HCT116 (cell line): ENCODE data around the gene SLC25A42. TPM values are rescaled to one million over a fixed set of nuclear protein-coding genes. Genes with fewer than 3 reads are reported as not detected.

Experiments used
- ATAC-seq: fragments of 200-7000 bp; cut with Tn5 transposase; 2 replicates; pipeline ENCODE4 v1.9.1; 2020; ENCODE audit warnings: mild to moderate bottlenecking, moderate library complexity
- BruUV-seq: library from RNA; stranded (reverse); fragments of 400-500 nt; replicated peaks from 2 replicates; lab custom pipeline; 2021; lab: Mats Ljungman, UMichigan
- CTCF ChIA-PET: fragments of 300-600 bp; sonication (Branson Sonifier 250); formaldehyde crosslinking; loops from one replicate; lab custom pipeline; 2021; ENCODE audit warnings: antibody characterized with exemption; lab: Charles Lee
- POLR2A ChIA-PET: fragments of 300-600, 350-600 bp; sonication (Branson Sonifier 250); formaldehyde crosslinking; loops from one replicate; lab custom pipeline; 2021; ENCODE audit warnings: antibody characterized with exemption; lab: Charles Lee
- RAD21 ChIA-PET, 2 experiments: fragments of 300-600 bp; sonication (Branson Sonifier 250); formaldehyde crosslinking; loops; one replicate each; lab custom pipeline; 2023; ENCODE audit warnings: low total read pairs in 2 of 2; ENCODE audit not compliant: uncharacterized antibody in 2 of 2, unreplicated experiment in 2 of 2, low non-redundant PET in 1 of 2; lab: Charles Lee
- DNase-seq: peaks from one replicate; pipeline ENCODE4 v3.0.0-alpha.2; 2010; ENCODE audit warnings: low read depth, low spot score
- H2AFZ ChIP-seq: fragments of 200-600 bp; shearing (Covaris generic), sonication (generic); 2 replicates; pipeline ENCODE4 v1.6.1; 2017; ENCODE audit warnings: low read depth, mixed run types, mixed read lengths, antibody characterized with exemption, low read length; ENCODE audit not compliant: poor library complexity, severe bottlenecking
- H3K27ac ChIP-seq: 2 replicates; pipeline ENCODE4 v1.5.1; 2012; ENCODE audit warnings: low read depth, low read length
- H3K27me3 ChIP-seq: fragments of 200-600 bp; sonication (generic); 2 replicates; pipeline ENCODE4 v1.6.1; 2016; ENCODE audit warnings: mixed run types, low read length, mixed read lengths; ENCODE audit not compliant: insufficient read depth
- H3K36me3 ChIP-seq, 2 experiments: fragments of 200-500 bp in 1 of 2; fragments of 200-600 bp in 1 of 2; sonication (Bioruptor generic) in 1 of 2; sonication (generic) in 1 of 2; 2 replicates each; pipeline versions ENCODE4 v1.5.1 to v1.6.1; 2014 to 2016; ENCODE audit warnings: low read length in 2 of 2, inconsistent platforms in 1 of 2, mixed read lengths in 1 of 2, mixed run types in 1 of 2; ENCODE audit not compliant: insufficient read depth in 2 of 2, control insufficient read depth in 1 of 2
- H3K4me1 ChIP-seq, 2 experiments: fragments of 200-600 bp in 1 of 2; sonication (generic) in 1 of 2; 2 replicates each; pipeline versions ENCODE4 v1.5.1 to v1.6.1; 2012 to 2017; ENCODE audit warnings: low read length in 2 of 2, inconsistent platforms in 1 of 2, mild to moderate bottlenecking in 1 of 2, mixed read lengths in 1 of 2, mixed run types in 1 of 2, moderate library complexity in 1 of 2; ENCODE audit not compliant: insufficient read depth in 2 of 2, control insufficient read depth in 1 of 2
- H3K4me2 ChIP-seq: fragments of 200-600 bp; sonication (generic); 2 replicates; pipeline ENCODE4 v1.6.1; 2017; ENCODE audit warnings: mixed run types, low read length, mixed read lengths
- H3K4me3 ChIP-seq, 2 experiments: fragments of 200-600 bp in 1 of 2; sonication (generic) in 1 of 2; replicated peaks in 1 of 2; 2 replicates each; pipeline ENCODE4 v1.5.1; 2011 to 2016; ENCODE audit warnings: low read length in 2 of 2, control low read depth in 1 of 2, low read depth in 1 of 2, mild to moderate bottlenecking in 1 of 2, mixed read lengths in 1 of 2, mixed run types in 1 of 2
- H3K79me2 ChIP-seq: fragments of 200-600 bp; sonication (generic); 2 replicates; pipeline ENCODE4 v1.6.1; 2017; ENCODE audit warnings: mild to moderate bottlenecking, mixed run types, low read length, moderate library complexity, mixed read lengths; ENCODE audit not compliant: insufficient read depth
- H3K9ac ChIP-seq: fragments of 200-600 bp; sonication (generic); 2 replicates; pipeline ENCODE4 v1.6.1; 2016; ENCODE audit warnings: low read length, mixed read lengths
- H3K9me2 ChIP-seq: fragments of 200-600 bp; sonication (generic), shearing (Covaris generic); 2 replicates; pipeline ENCODE4 v1.6.1; 2017; ENCODE audit warnings: mixed run types, mild to moderate bottlenecking, moderate library complexity; ENCODE audit not compliant: insufficient read depth
- H3K9me3 ChIP-seq, 2 experiments: fragments of 200-500 bp in 1 of 2; fragments of 200-600 bp in 1 of 2; sonication (Bioruptor generic) in 1 of 2; sonication (generic) in 1 of 2; 2 replicates each; pipeline ENCODE4 v1.6.1; 2014 to 2017; ENCODE audit warnings: low read length in 2 of 2, mixed read lengths in 2 of 2, inconsistent platforms in 1 of 2, low read depth in 1 of 2, mild to moderate bottlenecking in 1 of 2, mixed run types in 1 of 2, moderate library complexity in 1 of 2; ENCODE audit not compliant: control insufficient read depth in 1 of 2, insufficient read depth in 1 of 2
- H4K20me1 ChIP-seq: fragments of 200-600 bp; sonication (generic), shearing (Covaris generic); 2 replicates; pipeline ENCODE4 v1.6.1; 2017; ENCODE audit warnings: mixed run types, mild to moderate bottlenecking, moderate library complexity; ENCODE audit not compliant: insufficient read depth
- CBX3 ChIP-seq: IDR thresholded peaks from 2 replicates; pipeline ENCODE4 v1.6.1; 2012; ENCODE audit warnings: low read depth
- FOSL1 ChIP-seq: IDR thresholded peaks from 2 replicates; pipeline ENCODE4 v1.6.1; 2012; ENCODE audit warnings: low read depth
- RAD21 ChIP-seq: IDR thresholded peaks from 2 replicates; pipeline ENCODE4 v1.6.1; 2012; ENCODE audit warnings: low read depth, mild to moderate bottlenecking
- SIN3A ChIP-seq: IDR thresholded peaks from 2 replicates; pipeline ENCODE4 v1.6.1; 2012; ENCODE audit warnings: low read depth
- TCF7L2 ChIP-seq: IDR thresholded peaks from 2 replicates; pipeline ENCODE4 v1.7.0; 2011; ENCODE audit warnings: borderline replicate concordance, inconsistent platforms; ENCODE audit not compliant: insufficient read depth, insufficient read length; ENCODE audit errors: extremely low read depth
- YY1 ChIP-seq: IDR thresholded peaks from 2 replicates; pipeline ENCODE4 v1.6.1; 2011; ENCODE audit warnings: low read length, low read depth, moderate library complexity, mild to moderate bottlenecking; ENCODE audit not compliant: insufficient replicate concordance; ENCODE audit errors: extremely low read depth
- intact Hi-C: fragments of 100-400 bp; cut with micrococcal nuclease; formaldehyde crosslinking; loops from 2 replicates; pipeline ENCODE4 v1.10.0; 2022
- total RNA-seq: library from RNA; stranded (reverse); gene quantifications from one replicate; pipeline ENCODE4 v1.2.1, GENCODE V29; 2021; ENCODE audit not compliant: unreplicated experiment
- TF ChIP-seq, protein P1 (sequence below), 3 experiments: fragments of 200-600 bp in 1 of 3; sonication (generic) in 1 of 3; IDR thresholded peaks in 2 of 3; conservative IDR thresholded peaks in 1 of 3; 2 replicates each; pipeline ENCODE4 v1.5.1; 2012 to 2017; ENCODE audit warnings: low read depth in 2 of 3, low read length in 2 of 3, antibody characterized with exemption in 1 of 3, borderline replicate concordance in 1 of 3, control low read depth in 1 of 3, mild to moderate bottlenecking in 1 of 3, mixed read lengths in 1 of 3, mixed run types in 1 of 3, moderate library complexity in 1 of 3; ENCODE audit not compliant: insufficient read depth in 1 of 3

Gene SLC25A42
- total RNA-seq, 1 experiment from 2014 or later, result 10.2 TPM

DNA sequence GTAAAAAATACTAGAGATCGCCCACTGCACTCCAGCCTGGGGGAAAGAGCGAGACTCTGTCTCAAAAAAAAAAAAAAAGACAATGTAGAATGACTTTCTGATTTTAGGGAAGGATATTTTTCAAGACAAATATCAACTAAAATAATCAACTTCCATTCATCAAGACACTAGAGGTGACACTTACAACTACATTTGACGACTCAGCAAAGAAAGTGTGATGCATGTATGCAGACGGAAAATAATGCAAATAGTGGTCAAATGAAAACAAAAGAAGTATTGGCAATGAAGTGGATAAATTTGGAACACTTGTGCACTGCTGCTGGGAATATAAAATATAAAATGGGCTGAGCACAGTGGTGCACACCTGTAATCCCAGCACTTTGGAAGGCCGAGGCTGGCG, 62.3 kb downstream of the SLC25A42 start:
- ChIA-PET POLR2A (no interaction called here), RAD21 (no interaction called here), CTCF (no interaction called here)
- intact Hi-C loops, result no loop called here
- no peak for DNase-seq
- Histone ChIP-seq H3K79me2 (no peaks in the 10 kb centered on the region), H3K4me2 (no peak overlapping the region), H3K9me3 (no peaks in the 10 kb centered on the region), H3K9ac (no peak overlapping the region), H3K9me2 (no peaks in the 10 kb centered on the region), H3K36me3 (peaks cover 3 to 18% of the 10 kb centered on the region in 2 experiments), H3K27me3 (no peaks in the 10 kb centered on the region), H4K20me1 (no peaks in the 10 kb centered on the region), H3K27ac (no peak overlapping the region), H3K4me3 (no peak overlapping the region), H2AFZ (no peak overlapping the region), H3K4me1 (no peaks in the 10 kb centered on the region)
- ATAC-seq, result no peak
- BruUV-seq, result no TSS peak
- TF ChIP-seq CBX3, result no peak
- no peak for TF ChIP-seq TCF7L2

DNA sequence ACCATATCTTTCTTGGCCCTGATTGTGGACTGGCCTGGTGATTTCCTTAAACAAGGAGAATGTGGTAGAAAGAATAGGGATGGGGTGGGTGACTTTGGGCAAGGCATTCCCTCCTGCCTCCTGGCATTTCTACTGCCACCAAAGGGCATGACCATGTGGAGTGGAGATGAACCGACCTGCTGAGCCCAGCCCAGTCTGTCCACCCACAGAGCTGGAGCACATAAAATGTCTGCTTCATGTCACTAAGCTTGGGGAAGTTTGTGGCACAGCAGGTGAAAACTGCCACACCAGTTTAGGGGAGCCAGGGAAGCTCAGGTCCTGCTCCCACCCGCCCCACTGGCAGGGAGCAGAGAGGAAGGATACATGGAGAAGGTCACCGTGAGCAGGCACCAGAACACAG, 68.2 kb downstream of the SLC25A42 start:
- no peak overlapping the region for H3K4me2 ChIP-seq

More for the DNA sequence above, 68.2 kb downstream of the SLC25A42 start:
- H3K4me1 ChIP-seq, result peaks cover 8 to 11% of the 10 kb centered on the region in 2 experiments
- no TSS peak for BruUV-seq
- H3K79me2 ChIP-seq, result peaks cover 23% of the 10 kb centered on the region
- RAD21 ChIA-PET, result no interaction called here
- no peaks in the 10 kb centered on the region for H3K27me3 ChIP-seq
- no peaks in the 10 kb centered on the region; a peak in 3 of 4 replicates for H3K36me3 ChIP-seq
- H3K9me3 ChIP-seq, result no peaks in the 10 kb centered on the region
- TF ChIP-seq SIN3A (no peak), RAD21 (no peak), YY1 (no peak), FOSL1 (no peak)
- TF ChIP-seq, protein P1, sequence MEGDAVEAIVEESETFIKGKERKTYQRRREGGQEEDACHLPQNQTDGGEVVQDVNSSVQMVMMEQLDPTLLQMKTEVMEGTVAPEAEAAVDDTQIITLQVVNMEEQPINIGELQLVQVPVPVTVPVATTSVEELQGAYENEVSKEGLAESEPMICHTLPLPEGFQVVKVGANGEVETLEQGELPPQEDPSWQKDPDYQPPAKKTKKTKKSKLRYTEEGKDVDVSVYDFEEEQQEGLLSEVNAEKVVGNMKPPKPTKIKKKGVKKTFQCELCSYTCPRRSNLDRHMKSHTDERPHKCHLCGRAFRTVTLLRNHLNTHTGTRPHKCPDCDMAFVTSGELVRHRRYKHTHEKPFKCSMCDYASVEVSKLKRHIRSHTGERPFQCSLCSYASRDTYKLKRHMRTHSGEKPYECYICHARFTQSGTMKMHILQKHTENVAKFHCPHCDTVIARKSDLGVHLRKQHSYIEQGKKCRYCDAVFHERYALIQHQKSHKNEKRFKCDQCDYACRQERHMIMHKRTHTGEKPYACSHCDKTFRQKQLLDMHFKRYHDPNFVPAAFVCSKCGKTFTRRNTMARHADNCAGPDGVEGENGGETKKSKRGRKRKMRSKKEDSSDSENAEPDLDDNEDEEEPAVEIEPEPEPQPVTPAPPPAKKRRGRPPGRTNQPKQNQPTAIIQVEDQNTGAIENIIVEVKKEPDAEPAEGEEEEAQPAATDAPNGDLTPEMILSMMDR (IDR thresholded peaks at IDR 0.05 in 2 of 3, conservative IDR thresholded peaks at IDR 0.05 in 1 of 3; ENCODE audit: borderline replicate concordance in 1 of 3, insufficient read depth in 1 of 3, low read depth in 2 of 3, low read length in 2 of 3), result no peak
- TF ChIP-seq, all 23 proteins: peak for 0
- Histone ChIP-seq H3K9ac (no peak overlapping the region), H4K20me1 (no peaks in the 10 kb centered on the region), H3K4me3 (no peak overlapping the region), H3K27ac (no peak overlapping the region), H2AFZ (no peak overlapping the region), H3K9me2 (no peaks in the 10 kb centered on the region)
- DNase-seq (no peak), ATAC-seq (no peak)
- intact Hi-C loops, result no loop called here
- POLR2A ChIA-PET, result no interaction called here
- CTCF ChIA-PET, result no interaction called here
